Stimulated activated CD8-positive, alpha-beta memory T cell treated with anti-CD3 and anti-CD28 coated beads, Interleukin-2, amount 100 ng/mL, for 1 hour (primary cell): ENCODE data around the gene SFSWAP.
"Not testable (repeated sequence)": the region's sequence is repeated elsewhere in the genome, so short reads cannot be mapped to it uniquely, and the experiment has no call there.

Experiments used
- DNase-seq, 2 donors: peaks; one replicate each; pipeline ENCODE4 v3.0.0-alpha.2; 2020; ENCODE audit warnings: low read depth in 2 of 2

Gene SFSWAP

DNA sequence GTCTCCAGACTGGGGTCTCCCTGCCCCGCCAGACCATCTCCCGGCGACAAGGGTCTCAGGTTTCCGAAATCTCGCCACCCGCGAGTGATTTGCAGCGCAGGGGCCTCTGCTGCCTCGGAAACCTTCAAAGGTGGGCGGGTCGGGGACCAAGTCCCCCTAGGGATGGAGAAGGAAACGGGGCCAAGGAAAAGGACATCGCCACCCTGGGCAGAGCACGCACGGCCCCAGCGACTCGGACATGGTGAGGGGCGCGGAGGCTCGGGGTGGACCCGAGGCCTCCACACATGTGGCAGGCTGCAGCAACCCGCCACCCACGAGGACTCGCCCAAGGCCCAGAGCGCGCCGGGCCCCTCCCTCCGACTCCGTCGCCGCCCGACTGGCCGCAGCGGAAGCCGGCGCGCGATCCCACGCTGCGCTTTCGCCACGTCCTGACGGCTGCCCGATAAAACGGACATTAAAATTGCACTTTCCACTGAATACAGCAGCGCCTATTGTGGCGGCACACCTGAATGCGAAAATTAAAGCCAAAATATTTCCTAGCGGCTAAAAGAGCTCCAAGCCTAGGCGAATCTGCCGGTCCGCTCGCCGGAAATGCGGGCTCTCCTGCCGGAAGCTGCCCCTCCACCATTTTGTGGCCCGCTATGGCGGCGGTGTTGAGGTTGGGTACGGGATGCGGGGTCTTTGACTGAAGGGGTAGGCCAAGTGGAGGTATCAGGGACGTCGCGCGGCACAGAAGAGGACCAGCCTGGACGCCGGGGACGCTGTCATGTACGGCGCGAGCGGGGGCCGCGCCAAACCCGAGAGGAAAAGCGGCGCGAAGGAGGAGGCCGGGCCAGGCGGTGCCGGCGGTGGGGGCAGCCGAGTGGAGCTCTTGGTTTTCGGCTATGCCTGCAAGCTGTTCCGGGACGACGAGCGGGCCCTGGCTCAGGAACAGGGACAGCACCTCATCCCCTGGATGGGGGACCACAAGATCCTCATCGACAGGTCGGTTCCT, at the start of gene SFSWAP:
SFSWAP (plus strand) TSS at position 627 of the 994 bp plus-strand sequence; CDS start at position 767, 140 bp downstream.
- peak; percentile 48 to 57 for DNase-seq

GRCh38 chr12:131661170-131661985, 49.5 kb upstream of the SFSWAP start:
- not testable (repeated sequence) for DNase-seq

- not testable (repeated sequence) for DNase-seq
Observed at GRCh38 chr12:131661986-131662288, 49.0 kb upstream of the SFSWAP start.

DNA sequence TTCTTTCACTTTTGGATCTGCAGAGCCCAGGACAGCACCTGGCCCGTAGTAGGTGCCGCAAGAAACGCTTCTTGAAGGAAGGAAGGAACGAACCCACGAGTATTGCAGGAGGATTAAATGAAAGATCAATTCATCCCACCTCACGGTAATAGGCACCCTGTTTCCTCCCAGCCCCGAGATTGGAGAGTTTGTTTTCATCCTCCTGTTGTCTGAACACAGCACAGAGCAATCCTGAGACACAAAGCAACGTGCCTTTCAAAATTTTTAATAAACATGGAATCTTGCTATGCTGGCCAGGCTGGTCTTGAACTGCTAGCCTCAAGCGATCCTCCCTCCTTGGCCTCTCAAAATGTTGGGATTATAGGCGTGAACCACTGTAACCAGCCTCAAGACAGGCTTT, 48.5 kb upstream of the SFSWAP start:
- not testable (repeated sequence) for DNase-seq

- DNase-seq: not testable (repeated sequence)
Observed at GRCh38 chr12:131665666-131666065, 45.2 kb upstream of the SFSWAP start.

DNA sequence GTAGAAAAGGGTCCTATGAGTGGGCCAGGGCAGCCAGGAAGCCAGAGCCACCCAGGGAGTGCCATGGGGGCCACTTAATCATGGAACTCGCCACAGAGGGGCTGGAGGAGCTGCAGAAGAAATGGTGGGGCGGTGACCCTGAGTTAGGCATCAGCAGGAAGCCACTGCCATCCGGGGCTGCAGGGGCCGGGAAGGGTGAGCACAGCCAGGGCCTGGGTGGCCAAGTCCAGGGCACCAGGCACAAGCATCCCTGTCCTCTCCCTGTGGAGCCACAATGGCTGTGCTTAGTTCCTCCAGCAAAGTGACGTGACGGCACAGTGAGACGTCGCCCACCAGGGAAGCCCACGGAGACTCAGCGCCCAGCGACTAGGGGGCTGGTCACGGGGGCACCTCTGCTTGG, 44.4 kb upstream of the SFSWAP start:
- not testable (repeated sequence) for DNase-seq

DNA sequence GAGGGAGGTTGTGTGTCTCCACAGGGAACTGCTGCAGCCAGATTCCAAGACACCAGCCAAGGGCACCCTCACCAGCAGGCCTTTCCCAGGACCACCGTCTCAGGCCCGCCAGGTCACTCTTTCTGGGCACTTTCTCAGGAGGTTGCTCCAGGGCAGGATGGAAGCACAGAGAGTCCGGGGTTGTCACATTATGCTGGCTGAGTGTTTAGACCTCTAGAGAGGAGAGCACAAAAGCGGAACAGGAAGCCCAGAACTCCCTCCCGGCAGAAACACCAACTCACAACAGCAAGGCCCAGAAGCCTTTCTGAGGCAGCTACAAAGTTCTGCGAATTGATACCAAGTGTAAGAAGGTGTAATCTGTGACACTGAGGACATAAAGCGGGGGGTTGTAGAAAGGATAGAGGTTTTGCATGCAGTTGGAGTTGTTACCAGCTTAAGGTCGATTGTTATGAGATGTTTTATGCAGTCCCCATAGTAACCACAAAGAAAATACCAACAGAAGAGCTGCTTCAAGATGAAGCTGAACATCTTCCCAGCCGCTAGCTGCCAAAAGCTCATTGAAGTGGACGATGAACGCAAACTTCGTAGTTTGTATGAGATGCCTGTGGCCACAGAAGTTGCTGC, 43.8 kb upstream of the SFSWAP start:
- not testable (repeated sequence) for DNase-seq

DNA sequence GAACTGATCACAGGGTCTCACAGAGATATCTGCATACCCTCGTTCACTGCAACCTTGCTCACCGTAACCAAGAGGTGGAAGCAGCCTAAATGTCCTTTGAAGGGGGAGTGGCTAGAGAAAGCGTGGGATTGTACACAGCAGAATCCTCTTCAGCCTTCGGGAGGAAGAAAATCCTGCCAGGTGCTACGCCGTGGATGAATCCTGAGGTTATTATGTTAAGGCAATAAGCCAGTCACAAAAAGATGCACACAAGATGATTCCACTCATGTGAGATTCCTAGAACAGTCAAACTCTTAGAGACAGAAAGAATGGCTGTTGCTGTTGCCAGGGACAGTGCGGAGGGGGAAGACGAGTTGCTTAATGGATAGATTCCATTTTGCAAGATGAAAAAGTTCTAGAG, 39.6 kb upstream of the SFSWAP start:
- no peak for DNase-seq

- no peak for DNase-seq
Observed at GRCh38 chr12:131671871-131672270, 39.0 kb upstream of the SFSWAP start.

GRCh38 chr12:131672311-131672940, 38.5 kb upstream of the SFSWAP start:
- DNase-seq: no peak

GRCh38 chr12:131672941-131673887, 37.7 kb upstream of the SFSWAP start:
- no peak for DNase-seq

GRCh38 chr12:131673888-131674257, 37.0 kb upstream of the SFSWAP start:
- DNase-seq: no peak

DNA sequence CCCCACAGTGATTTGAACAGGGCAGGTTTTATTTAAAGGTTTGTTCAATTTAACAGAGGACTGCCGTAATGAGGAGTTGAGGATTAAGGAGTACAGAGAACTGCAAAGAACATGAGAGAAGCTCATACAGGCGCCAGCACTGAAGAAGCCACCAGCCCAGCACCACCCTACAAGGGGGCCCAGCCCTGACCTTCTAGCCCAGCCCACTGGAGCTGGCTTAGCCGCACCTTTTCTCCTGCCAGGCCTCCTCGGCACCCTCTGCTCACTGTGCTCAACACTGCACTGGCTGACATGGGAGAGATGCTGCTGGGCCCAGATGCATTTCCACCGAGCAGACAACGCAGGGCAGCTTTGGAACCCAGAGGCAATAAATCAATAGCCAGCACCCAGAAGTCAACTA, 36.5 kb upstream of the SFSWAP start:
- DNase-seq: no peak

GRCh38 chr12:131675126-131676080, 35.5 kb upstream of the SFSWAP start:
- no peak for DNase-seq

DNA sequence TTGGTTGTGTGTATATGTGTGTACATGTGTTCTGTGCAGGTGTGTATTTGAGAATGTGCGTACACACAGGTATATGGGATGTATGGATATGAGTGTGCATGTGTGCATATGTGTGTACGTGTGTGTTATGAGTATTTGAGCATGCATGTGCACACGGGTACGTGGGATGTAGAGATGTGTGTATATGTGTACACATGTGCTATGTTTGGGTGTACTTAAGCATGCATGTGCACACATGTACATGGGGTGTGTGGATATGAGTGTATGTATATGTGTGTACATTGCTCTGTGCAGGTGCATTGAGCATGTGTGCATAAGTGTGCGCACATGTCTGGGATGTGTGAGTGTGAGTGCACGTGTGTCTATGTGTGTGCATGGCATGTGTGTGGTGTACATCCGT, 34.3 kb upstream of the SFSWAP start:
- DNase-seq: no peak

- DNase-seq: not testable (repeated sequence)
Observed at GRCh38 chr12:131677067-131677466, 33.8 kb upstream of the SFSWAP start.

- no peak for DNase-seq
Observed at GRCh38 chr12:131677699-131678098, 33.2 kb upstream of the SFSWAP start.

DNA sequence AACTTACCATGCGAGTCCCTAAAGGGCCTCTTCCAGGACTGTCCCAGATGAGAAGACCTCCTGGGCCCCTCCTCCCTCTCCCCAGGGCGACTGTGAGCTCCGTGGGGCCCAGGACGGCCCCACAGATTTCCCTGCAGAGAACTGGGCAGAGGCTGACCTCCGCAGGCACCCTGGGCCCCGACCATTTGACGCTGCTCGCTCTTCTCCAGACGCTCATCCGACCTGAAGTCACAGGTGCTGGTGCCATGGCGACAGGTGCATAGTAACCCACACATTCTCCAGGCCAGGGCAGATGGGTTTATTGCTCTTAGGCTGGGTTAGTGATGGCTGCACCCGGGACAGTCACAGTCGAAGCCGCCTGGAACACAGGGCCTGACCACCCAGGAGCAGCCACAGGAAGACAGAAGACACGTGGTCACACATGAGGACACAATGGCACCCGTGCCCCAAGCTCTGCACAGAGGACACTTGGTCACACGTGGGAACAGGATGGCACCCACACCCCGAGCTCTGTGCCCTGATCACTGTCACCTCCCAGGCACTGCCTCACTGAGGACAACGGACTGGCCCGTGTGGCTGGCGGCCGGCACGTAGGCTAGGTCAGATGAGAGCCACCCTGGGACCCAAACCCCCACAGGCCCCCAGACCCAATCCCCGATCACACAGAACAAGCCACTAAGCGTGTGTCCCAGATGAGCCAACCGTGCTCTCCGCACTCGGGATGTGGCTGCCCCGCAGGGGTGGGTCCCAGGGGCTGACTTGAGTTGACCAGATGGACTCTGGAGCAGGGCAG, 32.3 kb upstream of the SFSWAP start:
- DNase-seq: not testable (repeated sequence)

DNA sequence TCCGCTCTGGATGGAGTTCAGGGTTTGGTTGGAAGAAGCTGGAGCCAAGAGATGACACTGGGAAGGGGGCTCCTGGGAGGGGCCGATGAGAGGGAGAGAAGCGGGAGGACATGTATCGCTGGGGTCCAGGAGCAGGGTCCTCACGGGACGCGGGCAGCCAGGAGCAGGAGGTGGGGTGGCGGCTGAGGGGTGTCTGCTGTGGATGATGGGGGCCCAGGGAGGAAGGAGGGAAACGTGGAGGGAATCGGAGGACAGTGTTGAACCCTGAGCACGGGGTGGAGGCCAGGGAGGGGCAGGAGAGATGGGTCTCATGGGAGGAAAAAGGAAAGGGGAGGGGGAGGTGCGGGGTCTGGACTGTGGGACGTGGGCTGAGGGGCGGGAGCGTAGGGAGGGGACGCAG, 31.7 kb upstream of the SFSWAP start:
- DNase-seq: not testable (repeated sequence)
